GM12891 (cell line): ENCODE measurements around the gene COL26A1.

Experiments used
- PAX5 ChIP-seq: IDR thresholded peaks from 2 replicates; pipeline ENCODE4 v1.6.1; 2011; ENCODE audit warnings: low read length, moderate library complexity, mild to moderate bottlenecking; ENCODE audit not compliant: insufficient read depth, severe bottlenecking
- POLR2A ChIP-seq: IDR thresholded peaks from 2 replicates; pipeline ENCODE4 v1.6.1; 2011; ENCODE audit warnings: low read depth, low read length, control low read depth
- POLR2AphosphoS5 ChIP-seq: IDR thresholded peaks from 2 replicates; pipeline ENCODE4 v1.6.1; 2011; ENCODE audit warnings: low read depth, low read length, control low read depth
- POU2F2 ChIP-seq: IDR thresholded peaks from 2 replicates; pipeline ENCODE4 v1.6.1; 2011; ENCODE audit warnings: low read depth, mild to moderate bottlenecking, control low read depth, low read length, moderate library complexity
- SPI1 ChIP-seq: IDR thresholded peaks from 2 replicates; pipeline ENCODE4 v1.6.1; 2011; ENCODE audit warnings: low read depth, low read length, control low read depth
- TAF1 ChIP-seq: IDR thresholded peaks from 2 replicates; pipeline ENCODE4 v1.6.1; 2011; ENCODE audit warnings: low read depth, low read length, control low read depth

- TF ChIP-seq POLR2AphosphoS5 = no peak
- TF ChIP-seq PAX5 = no peak
- TF ChIP-seq TAF1 = no peak
- no peak for TF ChIP-seq POLR2A
- no peak for TF ChIP-seq POU2F2
- no peak for TF ChIP-seq SPI1
Measured at GRCh38 chr7:101550641-101551541, 188.2 kb downstream of the COL26A1 start.
